Cardiac muscle cell (in vitro differentiated cells and primary cell): ENCODE data around the gene OR2AK2. TPM values are rescaled to one million over a fixed set of nuclear protein-coding genes. Genes with fewer than 3 reads are reported as not detected.

Experiments
- DNase-seq, 2 donors: peaks; one replicate each; pipeline versions ENCODE4 v3.0.0 to v3.0.0-alpha.2; 2010 to 2017; ENCODE audit warnings: low read depth in 1 of 2, low spot score in 1 of 2
- H3K27ac ChIP-seq: fragments of 200-600 bp; sonication (generic); 2 replicates; pipeline ENCODE4 v1.5.1; 2016
- H3K27me3 ChIP-seq: fragments of 200-600 bp; sonication (generic); 2 replicates; pipeline ENCODE4 v1.6.0; 2016; ENCODE audit warnings: control low read depth
- H3K36me3 ChIP-seq: fragments of 200-600 bp; sonication (generic); 2 replicates; pipeline ENCODE4 v1.5.1; 2016; ENCODE audit warnings: control low read depth
- H3K4me1 ChIP-seq: fragments of 200-600 bp; sonication (generic); 2 replicates; pipeline ENCODE4 v1.8.1; 2017; ENCODE audit warnings: low read depth, mild to moderate bottlenecking, mixed run types
- H3K4me3 ChIP-seq: fragments of 200-600 bp; sonication (generic); 2 replicates; pipeline ENCODE4 v1.5.1; 2016; ENCODE audit warnings: mild to moderate bottlenecking
- H3K9me3 ChIP-seq: fragments of 200-600 bp; sonication (generic); 2 replicates; pipeline ENCODE4 v1.5.1; 2017; ENCODE audit warnings: low read depth, mild to moderate bottlenecking, control low read depth
- CTCF ChIP-seq: IDR thresholded peaks from 2 replicates; pipeline ENCODE4 v1.5.1; 2012; ENCODE audit warnings: low read depth, mild to moderate bottlenecking, low read length
- polyA plus RNA-seq: library from polyadenylated mRNA; unstranded; fragments of >200 nt; fragmentation: Nextera tagmentation; extraction: Ambion mirVana; gene quantifications from 2 replicates; pipeline ENCODE4 v1.2.1, GENCODE V29; 2016
- total RNA-seq: library from RNA; depleted of rRNA; stranded (reverse); fragments of >200 nt; gene quantifications from 2 replicates; pipeline ENCODE4 v1.2.3, GENCODE V29; 2016

The OR2AK2 gene
- total and polyA plus RNA-seq, 2 experiments from 2014 or later = not detected

GRCh38 chr1:247953408-247953807 is 11.6 kb upstream of the OR2AK2 start:
- Histone ChIP-seq H3K27ac (no peak overlapping the region), H3K9me3 (no peaks in the 10 kb centered on the region), H3K36me3 (no peaks in the 10 kb centered on the region), H3K4me3 (no peak overlapping the region), H3K4me1 (no peaks in the 10 kb centered on the region), H3K27me3 (no peaks in the 10 kb centered on the region)
- TF ChIP-seq CTCF = no peak
- DNase-seq = no peak

GRCh38 chr1:247961791-247962190 is 3.2 kb upstream of the OR2AK2 start:
- Histone ChIP-seq H3K4me1 (no peaks in the 10 kb centered on the region), H3K4me3 (no peak overlapping the region), H3K9me3 (peaks cover 3% of the 10 kb centered on the region), H3K36me3 (no peaks in the 10 kb centered on the region), H3K27ac (no peak overlapping the region), H3K27me3 (no peaks in the 10 kb centered on the region)
- no peak for TF ChIP-seq CTCF
- no peak for DNase-seq

GRCh38 chr1:247962911-247963588 is 2.0 kb upstream of the OR2AK2 start:
- H3K4me3 ChIP-seq = no peak overlapping the region
- no peak for TF ChIP-seq CTCF
- H3K27ac ChIP-seq = no peak overlapping the region
- no peaks in the 10 kb centered on the region for H3K4me1 ChIP-seq
- H3K36me3 ChIP-seq = no peaks in the 10 kb centered on the region
- H3K9me3 ChIP-seq = peaks cover 3% of the 10 kb centered on the region
- DNase-seq = no peak
- no peaks in the 10 kb centered on the region for H3K27me3 ChIP-seq

- Histone ChIP-seq H3K9me3 (peaks cover 8% of the 10 kb centered on the region), H3K4me1 (no peaks in the 10 kb centered on the region), H3K27me3 (no peaks in the 10 kb centered on the region), H3K4me3 (no peak overlapping the region), H3K36me3 (no peaks in the 10 kb centered on the region), H3K27ac (no peak overlapping the region)
- no peak for TF ChIP-seq CTCF
- DNase-seq = no peak
Measured at GRCh38 chr1:247966532-247967204, 1.6 kb downstream of the OR2AK2 start.

GRCh38 chr1:247992986-247993385 is 28.0 kb downstream of the OR2AK2 start:
- DNase-seq = no peak
- no peaks in the 10 kb centered on the region for H3K9me3 ChIP-seq
- no peaks in the 10 kb centered on the region for H3K36me3 ChIP-seq
- no peak overlapping the region for H3K27ac ChIP-seq
- H3K4me3 ChIP-seq = no peak overlapping the region
- no peak for TF ChIP-seq CTCF
- no peaks in the 10 kb centered on the region for H3K27me3 ChIP-seq
- no peaks in the 10 kb centered on the region for H3K4me1 ChIP-seq
